Rectal smooth muscle tissue (tissue), 1 donor: ENCODE measurements around the gene EGLN1.
"Not testable (repeated sequence)": the region's sequence is repeated elsewhere in the genome, so short reads cannot be mapped to it uniquely, and the experiment has no call there.

Experiments
- H3K27ac ChIP-seq: one replicate; pipeline ENCODE4 v1.7.0; 2013; ENCODE audit warnings: low read depth, low read length, inconsistent platforms
- H3K27me3 ChIP-seq: one replicate; pipeline ENCODE4 v1.7.0; 2013; ENCODE audit warnings: low read length; ENCODE audit not compliant: control insufficient read depth, insufficient read depth
- H3K36me3 ChIP-seq: one replicate; pipeline ENCODE4 v1.7.0; 2013; ENCODE audit warnings: low read length; ENCODE audit not compliant: control insufficient read depth, insufficient read depth
- H3K4me1 ChIP-seq: one replicate; pipeline ENCODE4 v1.7.0; 2013; ENCODE audit warnings: low read length; ENCODE audit not compliant: control insufficient read depth, insufficient read depth
- H3K4me3 ChIP-seq: one replicate; pipeline ENCODE4 v1.7.0; 2013; ENCODE audit warnings: low read length
- H3K9ac ChIP-seq: one replicate; pipeline ENCODE4 v1.7.0; 2013; ENCODE audit warnings: low read length

The EGLN1 gene

DNA sequence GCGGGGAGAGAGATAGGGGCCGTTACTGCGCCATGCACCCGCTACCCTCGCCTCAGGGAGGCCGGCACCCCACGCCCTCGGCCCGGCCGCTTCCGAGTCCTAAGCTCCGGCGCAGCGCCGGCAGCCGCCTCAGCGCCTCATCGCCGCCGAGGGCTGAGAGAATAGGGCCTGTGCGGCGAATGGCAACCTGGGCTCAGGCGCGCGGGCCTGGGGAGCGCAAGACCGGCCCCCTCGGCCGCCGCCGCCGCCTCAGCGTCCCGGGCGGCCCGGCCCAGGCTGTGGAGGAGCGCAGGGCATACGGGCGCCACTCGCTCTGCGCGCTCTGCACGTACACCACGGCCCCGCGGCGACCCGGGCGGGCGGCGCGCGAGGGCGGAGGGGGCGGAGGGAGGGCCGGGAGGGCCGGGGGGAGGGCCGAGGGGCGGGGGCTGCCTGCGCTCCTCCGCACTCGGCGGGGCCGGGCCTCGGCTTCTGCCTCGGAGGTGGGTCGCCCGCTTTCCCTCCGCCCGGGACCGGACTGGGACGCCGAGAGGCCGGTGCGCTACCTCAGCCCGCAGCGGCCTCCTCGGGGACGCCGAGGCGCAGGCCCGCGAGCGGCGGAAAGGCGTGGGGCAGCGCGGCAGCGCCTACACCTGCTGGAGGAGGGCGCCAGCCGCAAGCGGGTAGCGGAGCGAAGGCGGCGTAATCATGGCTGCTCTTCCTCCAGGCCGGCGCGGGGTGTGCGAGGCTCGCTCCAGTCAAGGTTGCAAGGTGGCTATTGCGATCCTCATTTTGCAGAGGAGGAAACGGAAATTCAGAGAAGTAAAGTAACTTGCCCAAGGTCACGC lies at the start of gene EGLN1:
TSS of gene EGLN1 (minus strand) at position 317 of the 827 bp plus-strand sequence. CDS start 399 bp downstream, outside the sequence.
- Histone ChIP-seq H3K9ac (peak within 1 kb of the TSS; percentile 74), H3K27ac (peak within 1 kb of the TSS; percentile 97), H3K4me3 (peak within 1 kb of the TSS; percentile 94), H3K27me3 (no peaks in the 10 kb centered on the region), H3K4me1 (peaks cover 23% of the 10 kb centered on the region), H3K36me3 (no peaks in the 10 kb centered on the region)

DNA sequence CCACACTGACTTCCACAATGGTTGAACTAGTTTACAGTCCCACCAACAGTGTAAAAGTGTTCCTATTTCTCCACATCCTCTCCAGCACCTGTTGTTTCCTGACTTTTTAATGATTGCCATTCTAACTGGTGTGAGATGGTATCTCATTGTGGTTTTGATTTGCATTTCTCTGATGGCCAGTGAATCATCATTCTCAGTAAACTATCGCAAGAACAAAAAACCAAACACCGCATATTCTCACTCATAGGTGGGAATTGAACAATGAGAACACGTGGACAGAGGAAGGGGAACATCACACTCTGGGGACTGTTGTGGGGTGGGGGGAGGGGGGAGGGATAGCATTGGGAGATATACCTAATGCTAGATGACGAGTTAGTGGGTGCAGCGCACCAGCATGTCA lies 49.4 kb upstream of the EGLN1 start:
- not testable (repeated sequence) for H3K9ac ChIP-seq, H3K27me3 ChIP-seq, H3K4me1 ChIP-seq, H3K27ac ChIP-seq, H3K4me3 ChIP-seq, H3K36me3 ChIP-seq

DNA sequence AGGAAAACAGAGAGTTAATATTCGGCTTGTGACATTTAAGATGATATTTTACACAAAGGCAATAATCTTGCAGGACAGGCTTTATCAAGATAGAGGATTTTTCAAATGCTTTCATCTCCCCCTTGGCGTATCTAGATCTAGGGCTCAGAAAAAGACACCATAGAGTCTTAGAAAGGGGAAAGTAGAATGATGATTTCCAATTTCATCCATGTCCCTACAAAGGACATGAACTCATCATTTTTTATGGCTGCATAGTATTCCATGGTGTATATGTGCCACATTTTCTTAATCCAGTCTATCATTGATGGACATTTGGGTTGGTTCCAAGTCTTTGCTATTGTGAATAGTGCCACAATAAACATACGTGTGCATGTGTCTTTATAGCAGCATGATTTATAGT lies 48.9 kb upstream of the EGLN1 start:
- H3K27me3 ChIP-seq, H3K4me1 ChIP-seq, H3K4me3 ChIP-seq, H3K27ac ChIP-seq, H3K36me3 ChIP-seq, H3K9ac ChIP-seq: not testable (repeated sequence)

- H3K9ac ChIP-seq: no peak overlapping the region
- H3K36me3 ChIP-seq: no peaks in the 10 kb centered on the region
- no peaks in the 10 kb centered on the region for H3K4me1 ChIP-seq
- H3K27ac ChIP-seq: no peak overlapping the region
- H3K4me3 ChIP-seq: no peak overlapping the region
- no peaks in the 10 kb centered on the region for H3K27me3 ChIP-seq
Measured at GRCh38 chr1:231467986-231468385, 45.9 kb upstream of the EGLN1 start.

GRCh38 chr1:231465051-231465450 lies 43.0 kb upstream of the EGLN1 start:
- no peak overlapping the region for H3K4me3 ChIP-seq
- no peaks in the 10 kb centered on the region for H3K36me3 ChIP-seq
- H3K27me3 ChIP-seq: no peaks in the 10 kb centered on the region
- no peaks in the 10 kb centered on the region for H3K4me1 ChIP-seq
- H3K27ac ChIP-seq: no peak overlapping the region
- no peak overlapping the region for H3K9ac ChIP-seq

DNA sequence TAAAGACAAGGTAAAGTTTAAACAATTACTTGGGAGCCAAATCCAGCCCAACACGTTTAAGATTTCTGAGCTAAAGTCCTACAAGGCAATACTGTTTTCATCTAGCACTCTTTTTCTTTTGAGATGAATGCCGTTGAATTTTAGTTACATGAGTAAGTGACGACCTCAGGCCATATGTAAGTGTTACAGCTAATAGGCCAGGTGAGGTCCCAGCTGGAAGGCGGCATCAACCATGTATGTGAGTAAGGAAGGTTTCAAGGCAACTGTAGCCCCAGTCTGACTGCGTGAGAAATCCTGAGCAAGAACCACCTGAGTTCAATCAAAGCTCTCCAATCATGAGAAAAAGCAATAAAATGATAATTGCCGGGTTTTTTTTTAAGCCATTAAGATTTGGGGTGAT lies 41.5 kb upstream of the EGLN1 start:
- H3K4me1 ChIP-seq: no peaks in the 10 kb centered on the region
- H3K4me3 ChIP-seq: no peak overlapping the region
- H3K27me3 ChIP-seq: no peaks in the 10 kb centered on the region

DNA sequence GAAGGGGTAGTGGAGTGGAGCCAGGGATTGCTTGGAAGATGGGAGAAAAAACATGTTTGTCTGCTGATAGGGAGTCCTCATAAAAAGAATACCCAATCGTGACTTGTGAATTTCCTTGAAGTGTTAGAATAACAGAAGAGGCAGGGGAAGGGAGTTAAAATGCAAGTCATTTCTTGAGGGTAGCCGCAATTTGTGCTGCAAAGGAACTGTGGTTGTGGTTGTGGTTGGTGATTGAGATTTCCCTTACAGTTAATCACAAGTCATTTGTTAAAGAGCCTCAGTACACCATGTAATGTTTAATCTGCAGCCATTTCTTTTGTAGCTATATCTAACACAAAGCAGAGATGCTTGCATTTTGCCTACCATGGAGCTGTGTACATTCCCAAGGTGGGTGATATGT lies 38.5 kb upstream of the EGLN1 start:
- Histone ChIP-seq H3K4me3 (no peak overlapping the region), H3K27ac (no peak overlapping the region), H3K36me3 (no peaks in the 10 kb centered on the region), H3K4me1 (no peaks in the 10 kb centered on the region), H3K9ac (no peak overlapping the region), H3K27me3 (no peaks in the 10 kb centered on the region)

More for the DNA sequence above, 41.5 kb upstream of the EGLN1 start:
- H3K36me3 ChIP-seq: no peaks in the 10 kb centered on the region
- no peak overlapping the region for H3K27ac ChIP-seq
- no peak overlapping the region for H3K9ac ChIP-seq

DNA sequence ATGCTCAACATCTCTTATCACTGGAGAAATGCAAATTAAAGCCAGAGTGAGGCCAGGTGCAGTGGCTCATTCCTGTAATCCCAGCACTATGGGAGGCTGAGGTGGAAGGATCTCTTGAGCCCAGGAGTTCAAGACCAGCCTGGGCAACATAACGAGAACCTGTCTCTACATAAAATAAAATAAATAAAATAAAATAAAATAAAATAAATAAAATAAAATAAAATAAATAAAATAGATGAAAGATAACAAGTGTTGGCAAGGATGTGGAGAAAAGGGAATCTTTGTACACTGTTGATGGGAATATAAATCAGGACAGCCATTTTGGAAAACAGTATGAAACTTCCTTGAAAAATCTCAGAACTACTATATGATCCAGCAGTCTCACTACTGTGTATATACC lies 37.4 kb upstream of the EGLN1 start:
- H3K27ac ChIP-seq, H3K36me3 ChIP-seq, H3K27me3 ChIP-seq, H3K9ac ChIP-seq, H3K4me1 ChIP-seq, H3K4me3 ChIP-seq: not testable (repeated sequence)

DNA sequence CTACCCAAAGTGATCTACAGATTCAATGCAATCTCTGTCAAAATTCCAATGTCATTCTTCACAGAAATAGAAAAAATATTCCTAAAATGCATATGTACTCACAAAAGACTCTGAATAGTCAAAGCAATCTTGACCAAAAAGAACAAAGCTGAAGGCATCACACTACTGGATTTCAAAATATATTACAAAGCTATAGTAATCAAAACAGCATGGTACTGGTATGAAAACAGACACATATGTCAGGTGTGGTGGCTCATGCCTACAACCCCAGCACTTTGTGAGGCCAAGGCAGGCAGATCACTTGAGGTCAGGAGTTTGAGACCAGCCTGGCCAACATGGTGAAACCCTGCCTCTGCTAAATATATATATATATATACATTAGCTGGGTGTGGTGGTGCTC lies 35.9 kb upstream of the EGLN1 start:
- H3K4me1 ChIP-seq, H3K9ac ChIP-seq: not testable (repeated sequence)

GRCh38 chr1:231454133-231454532 lies 32.0 kb upstream of the EGLN1 start:
- H3K27ac ChIP-seq, H3K36me3 ChIP-seq, H3K4me1 ChIP-seq, H3K9ac ChIP-seq, H3K27me3 ChIP-seq, H3K4me3 ChIP-seq: not testable (repeated sequence)

More for the DNA sequence above, 35.9 kb upstream of the EGLN1 start:
- H3K27me3 ChIP-seq, H3K4me3 ChIP-seq, H3K27ac ChIP-seq, H3K36me3 ChIP-seq: not testable (repeated sequence)

DNA sequence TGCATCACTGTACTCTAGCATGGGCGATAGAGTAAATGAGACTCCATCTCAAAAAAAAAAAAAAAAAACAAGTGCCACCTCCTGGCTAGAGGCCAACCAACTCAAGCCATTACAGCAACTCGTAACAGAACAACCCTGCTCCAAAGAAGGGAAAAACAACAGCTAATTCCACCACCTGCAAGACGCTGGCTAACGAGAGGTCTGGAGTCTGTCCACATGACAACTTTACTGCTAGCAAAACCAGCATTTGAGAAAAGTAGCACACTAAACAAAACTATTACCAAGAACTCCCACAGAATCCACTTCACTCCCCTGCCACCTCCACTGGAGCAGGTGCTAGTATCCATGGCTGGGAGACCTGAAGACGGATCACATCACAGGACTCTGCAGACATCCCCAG lies 24.1 kb upstream of the EGLN1 start:
- Histone ChIP-seq H3K9ac (no peak overlapping the region), H3K36me3 (no peaks in the 10 kb centered on the region), H3K4me1 (no peaks in the 10 kb centered on the region), H3K27me3 (peaks cover 3% of the 10 kb centered on the region), H3K27ac (no peak overlapping the region), H3K4me3 (no peak overlapping the region)

- H3K27me3 ChIP-seq: peaks cover 3% of the 10 kb centered on the region
- H3K36me3 ChIP-seq: no peaks in the 10 kb centered on the region
- H3K4me1 ChIP-seq: no peaks in the 10 kb centered on the region
- no peak overlapping the region for H3K27ac ChIP-seq
- no peak overlapping the region for H3K4me3 ChIP-seq
- H3K9ac ChIP-seq: no peak overlapping the region
Measured at GRCh38 chr1:231444059-231444458, 22.0 kb upstream of the EGLN1 start.

GRCh38 chr1:231443363-231443762 lies 21.3 kb upstream of the EGLN1 start:
- no peak overlapping the region for H3K27ac ChIP-seq
- H3K9ac ChIP-seq: no peak overlapping the region
- H3K4me3 ChIP-seq: no peak overlapping the region
- no peaks in the 10 kb centered on the region for H3K4me1 ChIP-seq
- peaks cover 3% of the 10 kb centered on the region for H3K27me3 ChIP-seq
- H3K36me3 ChIP-seq: no peaks in the 10 kb centered on the region
